Hippocampal formation (tissue), 2 donors: ENCODE results near the gene SOX8.
"Not testable (repeated sequence)": the region's sequence is repeated elsewhere in the genome, so short reads cannot be mapped to it uniquely, and the experiment has no call there.

Experiments
- DNase-seq, 2 donors: peaks; one replicate each; lab custom pipeline; 2025; lab: John Stamatoyannopoulos, UW

The SOX8 gene

DNA sequence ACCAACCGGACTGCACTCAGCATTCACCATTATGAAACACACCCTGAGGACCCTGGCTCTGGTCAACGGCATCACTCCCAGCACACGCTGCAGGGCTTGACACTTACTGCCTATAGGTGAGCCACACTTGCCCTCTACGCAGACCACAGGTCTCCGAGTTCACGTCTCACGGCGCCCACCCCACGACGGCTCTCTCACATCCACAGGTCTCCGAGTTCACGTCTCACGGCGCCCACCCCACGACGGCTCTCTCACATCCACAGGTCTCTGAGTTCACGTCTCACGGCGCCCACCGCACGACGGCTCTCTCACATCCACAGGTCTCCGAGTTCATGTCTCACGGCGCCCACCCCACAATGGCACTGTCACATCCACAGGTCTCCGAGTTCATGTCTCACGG, 25.8 kb upstream of the SOX8 start:
- DNase-seq = not testable (repeated sequence)

DNA sequence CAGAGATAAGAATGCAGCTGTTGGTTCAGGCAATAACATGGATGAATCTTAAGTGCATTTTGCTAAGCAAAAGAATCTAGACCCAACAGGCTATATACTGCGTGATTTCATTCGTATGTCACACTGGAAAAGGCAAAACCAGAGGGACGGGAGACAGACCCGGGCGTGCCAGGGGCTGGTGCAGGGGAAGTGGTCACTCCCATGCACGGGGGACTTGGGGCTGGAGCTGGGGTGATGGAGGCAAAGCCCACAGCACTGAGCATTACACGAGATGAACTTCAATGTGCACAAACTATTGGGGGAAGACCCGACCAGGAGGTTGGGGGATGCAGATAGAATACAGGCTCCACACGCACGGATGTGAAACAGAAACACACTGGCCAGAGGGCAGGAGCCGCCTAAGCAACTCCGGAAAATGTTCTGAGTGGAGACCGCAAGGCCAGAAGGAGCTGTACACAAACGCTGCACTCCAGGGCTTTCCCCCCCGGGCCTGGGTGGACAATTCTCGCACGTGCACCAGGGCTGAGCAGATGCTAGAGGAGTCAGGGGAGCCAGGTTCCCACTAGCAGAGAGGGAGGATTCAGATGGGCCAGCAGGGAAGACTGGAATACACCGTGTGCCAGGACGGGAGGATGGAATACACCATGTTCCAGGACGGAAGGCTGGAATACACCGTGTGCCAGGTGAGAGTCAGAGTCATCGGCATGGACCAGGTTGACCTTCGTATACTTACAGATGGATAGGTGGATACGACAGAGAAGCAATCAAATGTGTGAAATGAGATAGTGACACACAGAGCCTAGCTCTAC, 22.1 kb upstream of the SOX8 start:
- no peak for DNase-seq

DNA sequence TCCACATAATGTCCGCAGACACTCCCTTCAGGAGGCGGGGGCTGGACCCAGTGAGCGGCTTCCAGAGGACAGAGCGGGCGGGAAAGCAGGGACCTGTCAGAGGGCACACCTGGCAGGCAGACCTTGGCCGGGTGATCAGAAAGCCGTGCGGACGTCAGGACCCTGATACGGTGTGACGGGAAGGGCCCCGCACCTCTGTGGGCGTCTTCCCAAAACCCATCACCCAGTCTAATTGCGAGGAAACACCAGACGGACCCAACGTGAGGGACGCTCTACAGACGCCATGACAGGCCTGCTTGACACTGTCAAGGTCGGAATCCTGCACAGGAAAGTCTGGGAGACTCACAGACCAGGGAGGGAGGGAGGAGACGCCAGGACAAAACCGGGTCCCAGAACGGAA, 19.2 kb upstream of the SOX8 start:
- no peak for DNase-seq

DNA sequence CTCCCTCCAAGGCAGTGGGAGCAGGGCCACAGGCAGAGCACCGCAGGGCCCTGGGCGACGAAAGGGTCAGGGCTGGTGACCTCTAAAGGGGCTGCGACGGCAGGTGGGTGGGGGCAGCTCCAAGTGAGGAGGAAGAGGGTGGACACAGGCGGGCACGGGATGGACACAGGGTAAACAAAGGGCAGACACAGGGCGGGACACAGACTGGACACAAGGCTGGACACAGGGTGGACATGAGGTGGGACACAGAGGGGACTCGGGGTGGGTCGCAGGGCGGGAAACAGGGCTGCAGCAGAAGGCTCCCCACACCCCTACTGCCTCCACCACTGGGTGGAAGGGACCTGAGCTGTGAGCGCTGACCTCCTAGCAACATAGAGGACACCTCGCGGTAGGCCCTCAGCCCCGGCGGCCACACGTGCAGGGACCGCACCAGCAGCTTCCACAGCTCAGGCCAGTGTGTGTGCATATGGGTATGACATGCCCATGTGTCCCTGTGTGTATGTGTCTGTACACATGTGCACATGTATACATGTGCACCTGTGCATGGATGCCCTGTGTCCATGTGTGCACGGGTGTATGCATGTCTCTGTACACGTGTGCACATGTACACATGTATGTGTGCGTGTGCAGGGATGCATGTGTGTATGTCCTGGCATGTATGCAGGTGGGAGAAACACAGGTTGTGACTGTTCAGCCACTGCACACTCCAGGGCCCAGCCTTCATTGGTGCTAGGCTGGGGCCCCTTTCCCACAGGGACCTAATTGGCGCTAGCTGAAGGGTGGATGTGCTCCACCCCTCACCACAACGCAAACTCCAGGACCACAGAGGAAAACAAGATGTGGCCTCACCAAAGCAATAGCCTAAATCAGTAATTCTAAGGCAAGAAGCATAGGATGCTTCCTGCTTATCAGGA, 18.4 kb upstream of the SOX8 start:
- DNase-seq = no peak

DNA sequence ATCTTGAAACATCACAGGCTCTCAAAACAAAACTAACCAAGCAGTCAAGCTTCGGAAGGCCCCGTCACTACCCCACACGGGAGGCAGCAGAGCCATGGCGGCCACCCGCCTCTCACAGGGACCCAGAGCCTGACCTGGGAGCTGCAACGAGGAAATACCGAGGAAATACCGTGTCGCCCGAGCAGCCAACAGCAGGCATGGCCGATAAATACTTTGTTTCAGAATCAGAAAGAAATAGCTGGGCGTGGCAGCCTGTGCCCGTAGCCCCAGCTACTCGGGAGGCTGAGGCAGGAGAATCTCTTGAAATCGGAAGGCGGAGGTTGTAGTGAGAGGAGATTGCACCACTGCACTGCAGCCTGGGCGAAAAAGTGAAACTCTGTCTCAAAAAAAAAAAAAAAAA, 17.7 kb upstream of the SOX8 start:
- no peak for DNase-seq

DNA sequence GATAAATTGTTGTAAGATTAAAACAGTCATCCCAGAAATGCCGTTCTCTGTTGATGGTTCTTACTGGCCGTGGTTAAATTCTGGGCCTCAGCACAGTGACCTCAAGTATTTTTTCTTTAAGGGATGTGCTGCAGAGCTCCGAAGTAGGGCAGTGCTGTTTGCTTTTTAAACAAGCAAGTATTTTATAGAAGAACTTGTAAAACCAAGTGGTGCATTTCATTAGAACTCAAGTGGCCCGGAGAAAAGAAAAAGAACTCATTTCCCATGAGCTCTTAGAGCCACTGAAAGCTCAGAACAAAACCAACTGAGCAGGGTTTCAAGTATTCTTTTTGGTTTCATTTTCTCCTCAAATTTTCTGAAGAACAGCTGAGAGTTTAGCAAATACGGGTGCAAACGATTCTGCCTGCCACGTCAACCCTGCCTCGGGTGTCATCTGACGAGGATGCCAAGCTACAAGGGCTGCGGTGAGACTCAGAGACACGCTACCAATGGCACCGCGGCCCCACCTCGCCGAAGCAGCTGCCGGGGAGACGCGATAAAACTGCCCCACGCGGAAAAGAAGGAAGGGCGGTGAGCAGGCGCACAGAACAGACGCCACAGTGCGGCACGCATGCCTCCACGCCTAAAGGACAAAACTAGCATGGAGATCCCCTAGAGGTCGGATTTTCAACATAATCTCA, 17.1 kb upstream of the SOX8 start:
- peak in 1 of 2 donors; percentile 28 for DNase-seq

DNA sequence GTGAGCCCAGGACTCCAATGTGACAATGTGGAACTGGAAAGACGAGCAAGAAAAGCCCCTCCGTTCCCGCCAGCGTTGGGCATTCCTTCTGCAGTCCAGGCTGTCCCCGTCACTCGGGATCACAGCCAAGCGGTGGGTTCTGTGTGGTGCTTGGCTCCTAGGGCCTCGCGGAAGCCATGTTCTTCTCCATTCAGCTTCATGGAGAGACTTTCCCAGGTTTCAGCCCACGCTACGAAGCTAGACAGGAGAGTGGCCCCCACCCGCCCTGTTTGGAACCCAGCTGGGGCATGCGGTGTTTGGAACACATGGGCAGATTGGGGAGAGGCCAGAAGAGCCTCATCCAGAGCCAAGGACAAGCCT, 16.6 kb upstream of the SOX8 start:
- DNase-seq = no peak

DNA sequence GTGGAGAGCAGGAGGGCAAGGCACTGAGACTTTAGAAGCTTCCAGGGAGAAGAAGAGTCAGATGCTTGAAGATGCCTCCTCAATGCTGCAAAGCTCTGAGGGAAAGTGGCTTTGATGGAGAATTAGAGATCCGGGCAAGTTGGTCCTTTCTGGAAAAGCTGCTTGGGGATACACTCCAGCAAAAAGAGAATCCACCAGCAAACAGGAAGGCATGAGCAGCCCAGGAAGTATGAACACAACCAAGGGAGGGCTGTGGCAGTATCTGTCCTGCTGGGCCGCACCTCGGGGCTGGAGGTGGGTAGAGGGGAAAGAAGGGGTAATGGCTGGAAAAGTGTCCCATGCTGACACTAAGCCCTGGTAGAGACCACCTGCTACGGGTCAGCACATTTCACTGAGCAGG, 16.1 kb upstream of the SOX8 start:
- DNase-seq = no peak

DNA sequence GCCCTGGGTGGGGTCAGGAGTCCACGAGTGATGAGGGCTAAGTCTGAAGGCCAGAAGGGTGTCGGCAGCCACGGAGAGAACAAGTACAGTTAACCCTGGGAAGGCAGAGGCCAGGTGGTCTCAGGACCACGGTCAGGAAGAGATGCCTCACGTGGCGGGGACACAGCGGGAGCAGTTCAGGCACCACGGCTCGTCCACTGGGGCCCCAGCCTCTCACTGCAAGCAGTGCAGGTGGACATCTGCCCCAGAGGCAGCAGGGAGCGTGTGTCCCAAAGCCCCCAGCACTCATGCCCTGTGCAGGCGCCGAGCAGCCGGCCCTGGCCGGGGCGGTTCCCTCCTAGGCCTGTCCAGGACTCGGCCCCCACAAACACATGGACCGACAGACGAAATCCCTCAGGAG, 15.5 kb upstream of the SOX8 start:
- no peak for DNase-seq

DNA sequence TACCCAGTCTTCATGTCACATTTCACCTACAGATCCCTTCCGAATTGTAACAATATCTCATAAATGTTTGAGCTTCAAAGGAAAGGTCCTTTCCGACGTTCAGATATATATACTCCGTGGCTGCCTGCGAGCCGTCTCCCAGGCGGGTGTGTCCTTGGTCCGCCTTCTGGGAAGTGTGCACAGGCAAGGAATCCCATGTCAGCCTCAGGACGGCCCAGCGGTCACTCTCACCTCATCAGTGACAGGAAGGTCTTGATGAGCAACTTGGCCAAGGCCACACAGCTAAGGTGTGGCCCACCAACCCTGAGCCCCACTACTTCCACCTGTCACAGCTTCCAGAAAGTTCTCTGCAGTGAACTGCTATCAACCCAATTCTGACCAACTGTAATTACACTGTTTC, 15.1 kb upstream of the SOX8 start:
- no peak for DNase-seq

DNA sequence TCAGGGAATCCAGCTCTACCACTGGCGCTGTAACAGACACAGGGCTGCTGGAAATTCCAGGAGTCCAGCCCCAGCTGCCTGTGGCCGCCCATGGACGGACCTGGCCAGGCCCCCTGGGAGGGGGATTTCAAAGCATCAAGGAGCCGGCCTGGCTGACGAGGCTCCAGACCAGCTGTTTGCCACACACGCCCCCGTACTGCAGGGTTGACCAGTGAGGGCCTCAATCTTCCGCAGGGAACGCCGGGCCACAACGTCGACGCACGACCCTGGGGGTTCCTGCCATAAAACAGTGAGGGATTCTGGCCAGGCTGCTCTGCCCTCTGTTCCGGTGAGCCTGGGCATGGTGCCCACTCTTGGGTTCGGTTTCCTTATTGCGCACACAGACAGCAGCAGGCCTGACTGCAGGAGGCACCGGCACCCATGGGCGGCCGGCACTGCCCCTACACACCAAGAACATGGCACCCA, 14.5 kb upstream of the SOX8 start:
- no peak for DNase-seq

DNA sequence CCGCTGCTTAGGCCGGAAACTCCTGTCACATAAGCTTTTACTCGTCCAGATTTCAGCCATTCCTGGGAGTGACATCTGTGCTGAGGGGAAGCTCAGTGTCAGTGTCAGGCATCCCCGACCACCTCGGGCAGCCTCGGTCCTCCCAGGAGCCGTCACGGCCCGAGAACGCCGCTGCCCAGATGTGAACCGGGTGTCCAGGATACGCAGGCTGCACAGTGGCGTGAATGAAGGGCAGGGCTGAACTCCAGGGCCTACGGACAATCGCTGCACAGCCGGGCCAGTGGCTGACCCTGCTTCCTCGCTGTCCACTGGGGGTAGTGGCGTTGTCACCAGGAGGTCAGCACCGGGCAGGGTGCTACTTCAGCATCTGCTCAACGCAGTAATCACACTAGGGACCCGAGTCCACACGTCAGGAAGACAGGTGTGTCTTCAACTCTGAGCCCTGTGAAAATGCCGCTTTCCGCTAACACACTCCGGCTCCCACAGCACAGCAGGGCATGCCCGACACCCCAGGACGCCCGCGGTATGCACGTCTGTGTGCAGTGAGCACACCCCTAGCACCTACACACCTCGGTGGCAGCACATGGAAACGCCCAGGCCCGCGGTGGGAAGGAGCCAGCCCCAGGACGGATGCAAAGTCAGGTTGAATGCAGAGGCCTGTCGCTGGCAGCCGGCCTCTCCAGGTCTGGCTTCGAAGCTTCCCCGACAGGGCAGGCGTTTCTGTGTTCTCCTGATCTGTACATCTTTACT, 13.8 kb upstream of the SOX8 start:
- no peak for DNase-seq

DNA sequence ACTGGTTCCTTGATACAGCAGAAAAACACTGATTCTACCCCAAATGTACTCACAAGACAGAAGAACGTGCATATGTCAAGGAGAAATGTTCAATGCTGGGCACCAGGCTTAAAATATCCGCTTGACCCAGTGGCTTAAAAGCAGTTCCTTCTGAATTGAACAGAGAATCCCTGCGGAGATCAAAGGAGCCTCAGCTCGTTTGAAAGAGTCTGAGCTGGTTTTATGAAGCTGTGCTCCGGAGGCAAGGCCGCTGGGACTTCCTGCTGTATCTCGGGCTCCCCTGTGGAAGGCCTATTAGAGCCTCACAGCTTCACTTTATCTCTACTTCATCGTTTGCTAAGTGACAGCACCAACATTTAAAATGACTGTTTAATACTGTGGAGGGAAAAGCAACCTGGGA, 12.9 kb upstream of the SOX8 start:
- DNase-seq = no peak

DNA sequence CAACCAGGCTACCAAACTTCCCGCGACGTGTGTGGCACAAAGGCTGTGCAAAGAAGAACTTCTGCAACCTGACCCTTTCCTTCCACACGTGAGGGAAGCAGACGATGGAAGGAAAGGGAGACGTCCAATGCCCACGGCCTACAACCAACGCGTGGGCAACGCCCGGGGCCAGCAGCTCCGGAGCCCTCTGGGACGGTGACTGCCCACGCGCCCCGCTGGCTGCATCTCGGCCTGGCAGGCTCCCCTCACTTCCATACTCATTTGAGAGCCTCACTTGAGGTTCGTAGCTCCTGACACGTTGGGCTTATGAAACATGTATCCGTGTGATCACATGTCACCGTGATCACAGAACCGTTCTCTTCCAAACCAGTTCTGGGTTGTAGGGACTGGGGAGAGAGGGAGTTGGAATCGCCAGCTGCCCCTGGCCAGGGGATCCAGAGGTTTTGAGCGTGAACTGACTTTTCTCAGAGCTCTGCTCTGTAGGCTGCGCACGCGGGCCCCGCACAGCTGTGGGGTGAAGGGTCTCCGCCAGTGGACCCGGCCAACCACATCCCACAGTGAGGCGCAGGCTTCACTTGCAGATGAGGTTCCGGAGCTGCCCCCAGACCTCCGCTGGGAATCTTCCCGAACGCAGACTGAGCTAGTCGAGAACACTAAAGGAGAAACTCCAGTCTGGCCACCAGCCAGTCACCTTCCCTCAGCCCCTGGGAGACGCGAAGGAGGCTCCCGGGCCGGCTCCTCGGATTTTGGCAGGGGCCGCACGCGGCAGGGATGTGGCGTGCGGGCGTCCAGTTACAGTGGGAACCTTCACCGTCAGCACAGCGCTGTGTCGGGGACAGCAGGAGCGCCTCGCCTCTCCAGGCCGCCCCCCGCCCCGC, 11.8 kb upstream of the SOX8 start:
- DNase-seq = no peak

DNA sequence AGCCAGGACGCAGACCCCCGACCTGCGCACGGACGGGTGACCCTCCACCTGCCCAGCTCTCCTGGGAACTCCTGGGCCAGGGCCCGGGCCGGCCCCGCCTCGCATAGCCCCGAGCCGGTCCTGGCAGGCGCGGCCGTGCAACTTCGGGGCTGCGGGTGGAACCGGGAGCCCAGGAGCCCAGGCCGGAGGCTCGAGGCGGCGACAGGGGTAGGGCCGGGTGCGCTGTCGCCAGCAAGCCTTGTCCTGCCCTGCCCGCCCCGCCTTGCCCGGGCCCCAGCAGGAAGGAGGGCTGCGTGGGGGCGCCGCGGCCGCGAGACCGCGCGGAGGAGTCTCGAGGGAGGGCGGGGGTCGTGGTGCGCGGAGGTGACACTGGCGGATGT, 11.2 kb upstream of the SOX8 start:
- DNase-seq = no peak

DNA sequence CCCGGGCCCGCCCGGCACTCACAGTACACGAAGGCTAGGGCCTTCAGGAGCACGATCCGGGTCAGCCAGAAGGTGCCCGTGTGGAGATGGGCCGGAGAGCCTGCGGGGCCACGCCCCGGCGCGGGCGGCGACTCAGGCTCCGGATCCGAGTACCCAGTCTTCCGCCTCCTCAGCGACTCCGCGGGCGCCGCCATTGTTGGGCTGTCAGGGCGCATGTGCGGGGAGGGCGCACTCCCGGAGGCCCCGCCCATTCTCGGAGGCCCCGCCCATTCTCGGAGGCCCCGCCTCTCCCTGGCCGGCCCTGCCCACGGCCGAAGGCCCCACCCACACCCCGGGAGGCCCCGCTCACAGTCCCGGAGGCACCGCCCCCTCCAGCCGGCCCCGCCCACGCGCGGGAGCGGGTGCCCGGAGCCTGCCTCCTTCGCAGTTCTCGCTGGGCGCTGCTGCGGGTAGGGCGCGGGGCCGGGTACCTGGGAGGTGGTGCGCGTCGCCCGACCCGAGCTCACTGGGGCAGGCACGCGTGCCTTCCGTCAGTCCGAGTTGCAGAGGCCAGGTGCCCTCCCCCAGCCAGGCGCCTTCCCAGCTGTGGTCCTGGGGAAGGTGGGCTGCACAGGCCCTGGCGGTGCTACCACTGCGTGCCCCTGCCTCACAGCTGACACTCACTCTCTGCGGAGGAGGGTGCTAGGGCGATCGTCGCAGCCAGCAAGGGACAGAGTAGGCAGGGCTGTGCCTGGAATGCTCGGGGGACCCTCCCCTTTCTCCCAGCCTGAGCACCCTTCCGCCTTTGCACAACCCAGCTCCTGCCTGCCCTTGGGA, 10.6 kb upstream of the SOX8 start, which contains the start of gene LMF1:
TSS of gene LMF1 (minus strand) at position 219 of the 816 bp plus-strand sequence. CDS start at position 215, 4 bp downstream.
- DNase-seq = peak; percentile 89 to 97

DNA sequence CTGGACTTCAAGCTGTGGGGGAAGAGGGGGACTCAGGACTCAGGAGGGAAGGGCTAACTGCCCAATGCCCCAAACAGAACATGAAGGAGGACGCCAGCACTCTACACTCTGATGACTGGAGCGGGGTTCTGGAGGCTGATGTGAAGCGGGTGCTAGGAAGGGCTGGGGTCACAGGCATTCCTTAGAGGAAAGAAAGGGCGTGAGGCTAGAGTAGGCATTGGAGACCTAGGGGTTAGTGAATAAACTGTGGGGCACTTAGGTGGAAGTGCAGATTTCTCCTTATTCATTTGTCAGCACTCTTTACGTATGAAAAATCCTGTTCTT, 10.0 kb upstream of the SOX8 start:
- no peak for DNase-seq

DNA sequence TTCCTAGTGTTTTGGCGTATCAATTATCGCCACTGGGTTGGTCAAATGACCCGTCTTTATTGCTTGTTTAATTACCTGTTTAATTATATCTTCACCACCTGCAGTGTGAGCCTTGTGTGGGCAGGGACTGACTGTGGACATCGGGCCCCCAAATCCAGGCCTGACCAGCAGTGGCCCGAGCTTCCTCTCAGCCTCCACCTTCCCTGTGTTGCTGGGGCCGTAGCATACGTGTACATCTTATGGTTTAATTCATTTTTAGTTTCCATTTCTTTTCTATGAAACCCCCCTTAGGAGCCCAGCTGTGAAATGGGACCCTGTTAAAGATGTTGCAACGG, 9.6 kb upstream of the SOX8 start:
- DNase-seq = no peak

DNA sequence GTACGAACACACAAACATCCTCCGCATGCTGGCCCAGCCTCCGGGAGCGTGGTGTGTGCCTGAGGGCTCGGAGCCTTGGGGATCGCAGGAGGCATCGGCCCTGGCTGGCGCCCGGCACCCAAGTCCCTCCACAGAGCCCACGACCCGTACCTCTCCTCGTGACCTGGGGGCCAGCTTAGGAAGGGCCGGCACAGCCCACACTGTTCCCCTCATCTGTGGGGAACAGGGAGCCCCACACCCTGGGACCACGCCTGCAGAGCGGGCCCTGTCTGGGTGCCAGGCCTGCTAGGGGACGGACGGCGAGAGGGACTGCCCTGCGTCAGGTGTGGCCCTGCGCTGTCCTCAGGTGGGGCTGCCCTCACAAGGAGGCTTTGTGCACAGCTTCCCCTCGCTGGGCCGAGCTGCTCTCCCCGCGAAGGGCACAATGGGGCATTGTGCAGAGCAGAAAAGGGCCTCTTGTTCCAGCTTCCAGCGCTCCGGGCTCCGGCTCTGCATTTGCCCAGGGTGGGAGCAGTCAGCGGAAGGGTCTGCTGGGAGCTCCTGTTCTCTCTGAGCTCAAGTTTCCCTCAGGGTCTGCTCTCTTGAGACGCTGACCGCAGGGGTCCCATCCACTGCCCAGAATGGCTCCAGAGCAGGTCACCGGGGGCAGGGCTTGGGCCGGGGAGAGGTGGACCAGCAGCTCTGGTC, 9.1 kb upstream of the SOX8 start:
- DNase-seq = peak; percentile 92

DNA sequence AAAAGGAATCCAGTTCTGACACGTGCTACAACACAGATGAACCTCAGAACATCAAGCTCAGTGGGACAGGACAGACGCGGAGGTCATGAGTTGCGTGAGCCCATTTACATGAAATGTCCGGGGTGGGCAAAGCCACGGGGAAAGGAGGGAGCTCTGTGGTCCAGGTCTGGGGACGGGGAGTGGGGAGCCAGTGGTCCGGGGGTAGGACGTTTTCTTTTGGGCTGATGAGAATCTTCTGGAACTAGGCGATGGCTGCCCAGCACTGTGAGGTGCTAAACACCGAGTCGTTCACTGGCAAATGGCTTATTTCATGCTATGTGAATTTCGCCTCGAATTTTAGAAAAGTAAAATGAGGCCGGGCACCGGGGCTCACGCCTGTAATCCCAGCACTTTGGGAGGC, 8.2 kb upstream of the SOX8 start:
- no peak for DNase-seq
